Fibroblast of skin of right biceps (primary cell): Measurements from ENCODE around the gene CCDC194.

Source experiments
- DNase-seq: peaks from one replicate; pipeline ENCODE4 v3.0.0-alpha.2; 2013

CCDC194 gene

DNA sequence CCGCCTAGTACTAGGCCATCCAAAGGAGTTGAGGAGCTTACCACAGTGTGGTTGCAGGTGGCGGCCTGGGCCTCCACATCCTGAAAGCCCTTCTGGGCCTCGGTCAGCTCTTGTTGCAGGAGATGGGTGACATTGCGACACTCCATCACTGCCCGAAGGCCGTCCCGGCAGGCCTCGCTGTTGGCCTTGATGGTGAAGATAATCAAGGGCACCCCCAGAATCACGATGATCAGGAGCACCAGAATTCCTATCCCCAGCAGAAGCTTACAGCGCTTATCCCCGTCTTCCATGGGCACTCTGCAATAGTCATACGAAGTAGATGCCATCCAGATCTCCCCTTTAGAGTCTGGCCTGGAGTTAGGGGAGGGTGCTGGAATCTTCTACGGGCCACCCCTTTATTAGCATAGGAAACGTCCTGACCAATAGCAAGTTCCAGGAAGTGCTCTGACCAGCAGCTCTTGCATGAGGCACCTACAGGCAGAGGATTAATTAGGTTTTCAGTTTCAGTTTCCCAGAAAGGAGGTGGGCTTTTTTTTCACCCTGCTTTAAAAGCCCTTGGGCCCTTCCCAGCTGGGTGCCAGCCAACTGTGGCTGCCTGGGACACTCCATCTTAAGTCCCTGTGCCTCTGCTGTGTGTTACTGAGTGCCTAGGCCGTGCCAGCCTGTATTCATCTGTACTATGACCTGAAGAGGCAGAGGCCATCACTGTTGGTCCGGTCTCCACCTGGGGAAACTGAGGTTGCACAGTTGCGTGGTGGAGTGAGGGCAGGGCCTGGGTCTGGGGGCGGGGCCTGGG, 11.5 kb upstream of the CCDC194 start, which contains the start of gene BST2:
Gene BST2, minus strand, starts transcription at position 381 of the 796 bp plus-strand sequence. Its CDS starts 55 bp downstream, at position 326.
- no peak for DNase-seq

DNA sequence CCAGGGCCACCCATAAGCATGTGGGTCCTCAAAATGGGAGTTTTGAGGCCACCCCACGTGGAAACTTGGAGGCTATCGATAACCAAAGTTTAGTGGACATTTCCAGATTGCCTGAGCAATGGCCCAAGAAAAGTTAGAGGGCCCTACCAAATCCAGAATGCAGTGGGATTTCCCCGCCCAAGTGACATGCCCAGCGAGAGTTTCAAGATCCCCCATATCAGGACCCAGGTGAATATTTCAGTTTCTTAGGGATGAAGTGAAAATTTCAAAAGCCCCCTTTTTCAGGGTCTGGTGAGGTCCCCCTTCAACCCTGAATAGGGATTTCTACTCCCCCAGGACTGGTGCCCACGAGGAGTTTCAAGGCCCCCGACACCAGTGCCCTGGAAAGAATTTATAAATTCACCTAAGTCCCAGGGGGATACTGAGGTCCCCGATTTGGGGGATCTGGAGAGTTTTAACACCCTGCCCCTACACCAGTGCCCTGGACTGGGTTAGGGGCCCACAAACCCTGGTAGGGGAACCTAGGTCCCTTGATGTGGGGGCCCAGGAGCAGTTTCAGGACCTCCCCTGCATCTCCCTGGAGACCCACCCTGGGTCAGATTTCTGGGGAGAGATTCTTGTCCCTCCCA, 10.7 kb upstream of the CCDC194 start:
- DNase-seq = no peak

GRCh38 chr19:17404015-17404414, 10.0 kb upstream of the CCDC194 start:
- no peak for DNase-seq

GRCh38 chr19:17402982-17403855, 9.2 kb upstream of the CCDC194 start:
- DNase-seq = no peak

DNA sequence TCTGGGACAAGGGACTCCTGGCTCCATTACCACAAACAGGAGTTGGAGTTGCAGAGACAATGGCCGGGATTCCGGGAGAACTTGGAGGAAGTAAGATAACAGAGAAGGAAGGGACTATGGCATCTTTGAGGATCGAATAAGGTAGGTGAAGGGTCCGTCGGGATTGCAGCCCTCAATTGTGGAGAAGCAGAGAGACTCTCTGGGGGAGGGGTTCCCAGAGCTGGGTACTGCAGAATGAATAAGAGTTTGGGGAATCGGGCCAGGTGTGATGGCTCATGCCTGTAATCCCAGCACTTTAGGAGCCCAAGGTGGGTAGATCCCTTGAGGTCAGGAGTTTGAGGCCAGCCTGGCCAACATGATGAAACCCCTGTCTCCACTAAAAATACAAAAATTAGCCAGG, 7.6 kb upstream of the CCDC194 start:
- no peak for DNase-seq

DNA sequence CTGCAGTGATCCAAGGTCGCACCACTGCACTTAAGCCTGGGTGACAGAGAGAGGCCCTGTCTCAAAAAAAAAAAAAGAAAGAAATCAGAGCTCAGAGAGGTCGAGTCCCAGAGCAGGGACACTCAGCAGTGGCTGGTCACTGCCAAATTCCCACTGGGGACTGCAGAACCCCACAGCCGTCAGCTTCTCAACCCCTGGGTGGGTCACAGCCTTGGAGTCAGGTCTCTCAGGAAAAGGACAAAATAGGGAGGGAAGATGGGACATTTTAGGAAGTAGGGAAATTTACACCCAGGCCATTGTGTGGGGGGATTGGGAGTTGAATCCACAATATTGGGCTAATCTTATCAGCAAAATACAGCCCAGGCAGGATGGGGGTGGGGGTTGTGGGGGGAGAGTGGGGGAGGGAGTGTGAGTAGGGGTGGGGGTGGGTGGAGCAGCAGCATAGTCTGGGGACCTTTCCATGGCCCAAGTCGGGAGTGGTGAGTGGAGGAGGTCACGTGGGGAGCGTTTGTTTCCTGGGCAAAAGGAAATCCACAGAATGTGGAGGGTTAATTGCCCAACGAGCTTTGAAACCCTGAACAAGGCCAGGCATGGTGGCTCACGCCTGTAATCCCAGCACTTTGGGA, 5.0 kb upstream of the CCDC194 start:
- no peak for DNase-seq

GRCh38 chr19:17394891-17395415, 957 bp upstream of the CCDC194 start:
- peak; percentile 47 for DNase-seq

GRCh38 chr19:17393002-17393401, 994 bp downstream of the CCDC194 start:
- DNase-seq = no peak

GRCh38 chr19:17391371-17392151, 2.4 kb downstream of the CCDC194 start:
- no peak for DNase-seq

DNA sequence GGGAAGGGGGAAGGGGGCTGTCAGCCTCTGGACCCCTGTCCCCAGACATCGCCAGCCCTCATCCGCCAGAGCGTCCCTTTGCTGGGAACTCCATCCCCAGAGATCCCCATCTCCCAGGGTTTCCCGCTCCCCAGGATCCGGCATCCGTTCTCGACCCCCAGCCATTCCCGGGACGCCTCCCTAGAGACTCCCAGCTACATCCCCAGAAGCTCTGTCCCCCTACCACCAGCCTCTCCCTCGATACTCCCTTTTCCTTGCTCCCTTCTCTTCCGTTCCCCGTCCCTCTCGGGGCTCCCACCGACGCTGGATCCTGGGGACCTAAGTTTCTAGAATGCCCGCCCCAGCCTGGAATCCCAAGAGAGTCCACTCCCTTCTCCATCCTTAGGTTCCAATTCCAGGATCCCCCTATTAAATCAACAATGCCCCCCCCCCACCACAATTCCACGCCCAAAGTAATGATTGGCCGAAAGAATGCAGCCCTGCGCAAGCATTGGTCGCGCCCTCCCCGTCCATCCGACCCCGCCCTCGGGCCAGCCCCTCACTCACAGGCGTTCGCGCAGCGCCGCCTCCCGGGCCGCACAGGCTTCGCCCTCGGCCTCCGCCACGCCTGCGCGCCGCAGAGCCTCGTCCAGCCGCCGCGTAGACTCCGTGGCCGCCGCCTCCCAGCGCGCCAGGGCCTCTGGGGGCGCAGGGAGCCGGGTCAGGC, 3.2 kb downstream of the CCDC194 start:
- DNase-seq = peak; percentile 92

DNA sequence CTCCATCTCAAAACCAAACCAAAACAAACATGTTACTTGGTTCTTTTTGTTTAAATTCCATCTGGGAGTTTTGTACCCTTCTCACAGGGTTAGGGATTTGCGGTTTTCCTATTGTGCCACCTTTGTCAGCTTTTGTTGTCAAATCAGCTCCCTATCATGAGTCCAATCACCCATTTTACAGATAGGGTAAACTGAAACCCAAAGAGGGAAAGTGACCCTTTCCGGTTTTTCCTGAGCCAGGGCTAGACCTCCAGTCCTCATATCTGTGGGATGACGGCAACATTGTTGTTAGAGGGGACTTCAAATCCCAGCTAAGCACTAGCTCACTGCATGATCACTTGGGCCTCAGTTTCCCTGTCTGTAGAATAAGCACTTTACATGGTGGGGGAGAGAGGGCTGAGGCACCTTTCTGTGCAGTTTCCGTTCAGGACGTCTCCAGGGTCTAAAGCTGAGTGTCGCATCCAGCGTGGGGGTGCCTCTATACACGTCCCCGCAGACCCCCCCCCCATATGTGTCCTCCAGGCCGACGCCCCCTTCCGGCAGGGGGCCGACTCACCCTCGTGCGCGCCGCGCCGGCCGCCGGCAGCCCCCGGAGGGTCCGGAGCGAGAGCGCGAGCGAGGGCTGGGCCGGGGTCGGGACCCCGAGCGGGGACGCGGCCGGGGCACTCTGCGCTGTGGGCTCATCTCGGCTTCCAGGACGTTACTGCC, 3.9 kb downstream of the CCDC194 start:
- DNase-seq = no peak

DNA sequence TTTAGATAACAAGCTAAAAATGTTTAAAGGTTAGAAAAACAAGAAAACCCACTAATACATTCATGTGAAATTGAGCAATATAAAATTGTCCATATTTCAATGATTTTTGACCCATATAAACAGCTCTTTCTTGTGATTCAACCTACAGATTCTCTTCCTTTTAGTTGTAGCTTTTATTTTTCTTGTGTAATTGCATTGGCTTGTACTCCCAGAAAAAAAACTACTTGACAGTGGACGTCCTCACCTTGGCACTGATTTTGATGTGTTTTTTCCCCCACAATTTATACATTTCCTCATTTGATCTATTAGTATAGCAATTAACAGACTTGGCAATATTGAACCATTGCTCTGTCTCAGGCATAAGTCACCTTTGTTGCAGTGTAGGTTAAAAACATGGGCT, 4.7 kb downstream of the CCDC194 start:
- no peak for DNase-seq

DNA sequence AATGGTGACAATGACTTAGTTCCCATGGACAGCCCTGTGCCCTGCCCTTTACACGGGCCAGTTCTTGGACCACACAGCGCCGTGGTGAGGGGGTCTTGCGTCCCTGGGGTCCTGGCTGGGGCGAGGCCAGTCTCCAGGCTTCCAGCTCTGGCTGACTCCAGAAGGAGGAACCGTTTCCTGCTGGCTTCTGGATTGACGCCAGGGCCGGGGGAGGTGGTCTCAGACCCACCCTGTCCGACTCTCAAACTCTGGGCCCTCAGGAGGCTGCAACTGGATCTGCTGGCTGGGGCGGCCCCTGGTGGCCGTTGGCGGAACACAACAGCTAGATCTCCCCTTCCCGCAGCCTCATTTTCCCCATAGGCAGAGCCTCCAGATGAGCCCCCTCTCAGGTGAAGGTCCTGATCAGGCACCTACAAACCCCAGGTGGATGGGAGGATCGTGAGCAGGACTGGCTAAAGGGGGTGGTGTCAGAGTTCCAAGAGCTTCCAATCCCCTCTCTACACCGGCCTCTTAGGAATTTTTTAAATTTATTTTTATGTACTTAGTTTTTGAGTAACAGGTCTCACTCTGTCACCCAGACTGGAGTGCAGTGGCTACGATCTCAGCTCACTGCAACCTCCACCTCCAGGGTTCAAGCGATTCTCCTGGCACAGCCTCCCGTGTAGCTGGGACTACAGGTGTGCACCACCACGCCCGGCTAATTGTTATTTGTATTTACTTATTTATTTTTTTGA, 8.0 kb downstream of the CCDC194 start:
- DNase-seq = peak; percentile 54

DNA sequence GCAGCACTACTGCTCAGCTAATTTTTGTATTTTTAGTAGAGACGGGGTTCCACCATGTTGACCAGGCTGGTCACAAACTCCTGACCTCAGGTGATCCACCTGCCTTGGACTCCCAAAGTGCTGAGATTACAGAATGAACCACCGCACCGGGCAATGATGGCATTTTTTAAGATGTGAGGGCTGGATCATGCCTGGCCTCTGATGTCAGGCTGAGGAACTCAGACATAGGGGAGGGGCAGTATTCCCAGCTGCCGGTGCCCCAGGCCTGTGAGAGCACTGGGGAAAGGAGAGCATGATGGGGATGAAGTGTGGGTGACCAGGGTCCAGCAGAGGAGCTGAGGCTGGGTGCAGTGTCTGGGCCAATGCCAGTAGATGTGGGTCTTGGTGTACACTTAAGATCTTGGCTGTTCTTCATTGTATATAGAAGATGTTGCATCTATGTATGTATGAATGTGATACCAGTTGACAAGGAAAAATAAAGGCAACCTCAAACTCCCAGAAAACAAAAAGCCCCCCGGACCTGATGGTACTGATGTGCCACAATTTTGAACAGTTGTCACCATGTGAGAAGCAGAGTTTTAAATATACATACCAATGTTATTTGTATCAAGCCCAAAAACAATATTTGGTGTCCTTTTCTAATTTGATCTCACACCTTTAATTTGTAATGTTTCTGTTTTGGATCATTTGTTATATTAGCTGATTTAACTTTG, 13.4 kb downstream of the CCDC194 start:
- no peak for DNase-seq

DNA sequence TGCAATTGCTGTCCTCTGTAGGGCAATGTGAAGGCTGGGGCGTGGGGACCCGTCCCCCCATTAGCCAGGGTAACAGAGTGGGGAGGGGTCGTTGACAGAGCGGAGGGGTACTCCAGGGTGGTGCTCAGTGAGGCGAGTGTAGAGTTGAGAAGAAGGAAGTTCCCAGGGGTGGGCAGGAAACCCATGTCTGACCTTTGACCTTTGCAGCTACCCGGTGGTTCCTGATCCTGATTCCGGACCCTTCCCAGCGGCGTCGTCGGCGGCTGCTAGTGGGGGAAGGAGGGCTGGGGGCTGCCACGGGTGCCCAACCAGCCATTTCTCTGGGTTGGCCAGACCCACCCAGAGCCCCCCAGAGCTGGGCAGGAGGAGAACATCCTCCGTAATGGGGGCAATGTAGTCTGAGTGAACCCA, 14.8 kb downstream of the CCDC194 start:
- DNase-seq = no peak

DNA sequence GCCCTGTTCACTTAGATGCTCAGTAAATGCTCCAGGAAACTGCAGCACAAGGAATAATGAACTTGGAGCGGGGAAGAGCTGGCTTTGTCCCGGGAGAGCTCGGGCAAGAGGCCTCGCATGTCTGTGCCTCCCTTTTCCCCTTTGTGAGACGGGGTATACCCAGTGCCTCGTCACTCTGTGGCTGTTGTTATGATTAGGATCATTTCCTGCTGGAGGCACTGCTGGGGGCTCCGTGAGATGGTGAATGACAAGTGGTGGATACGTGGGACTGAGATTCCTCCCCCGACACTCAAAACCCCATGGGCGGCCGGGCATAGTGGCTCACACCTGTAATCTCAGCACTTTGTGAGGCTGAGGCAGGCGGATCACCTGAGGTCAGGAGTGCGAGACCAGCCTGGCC, 15.7 kb downstream of the CCDC194 start:
- no peak for DNase-seq

DNA sequence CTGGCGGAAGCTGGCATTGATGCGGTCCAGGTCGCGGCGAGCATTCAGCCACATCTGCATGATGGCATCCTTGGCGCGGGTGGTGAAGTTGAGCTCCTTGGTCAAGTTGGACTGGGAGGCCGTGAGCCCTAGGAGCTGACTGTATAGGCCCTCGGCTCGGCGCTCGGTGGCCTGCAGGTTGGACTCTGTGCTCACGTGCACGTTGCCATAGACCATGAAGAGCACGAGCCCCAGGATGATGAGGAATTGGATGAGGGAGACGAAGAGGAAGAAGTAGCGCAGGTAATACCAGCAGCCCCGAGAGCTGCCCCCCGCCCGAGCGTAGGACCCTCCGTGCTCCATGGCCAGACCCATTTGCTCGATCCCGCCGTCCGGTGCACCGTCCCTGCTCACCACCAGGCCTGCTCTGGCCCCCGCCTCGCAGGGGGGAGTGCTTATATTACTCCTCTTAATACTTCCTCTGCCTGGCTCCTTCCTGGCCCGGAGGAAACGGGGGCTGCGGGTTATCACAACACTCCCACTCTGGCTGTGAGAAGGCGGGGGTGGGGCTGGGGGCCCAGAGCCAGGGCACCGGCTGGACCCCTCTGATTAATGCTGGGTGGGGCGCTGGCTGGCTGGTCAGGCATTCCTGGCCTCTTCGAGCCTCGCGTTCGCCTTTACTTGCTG, 16.9 kb downstream of the CCDC194 start, which contains the start of gene PLVAP:
Gene PLVAP, minus strand, starts transcription at position 408 of the 666 bp plus-strand sequence. Its CDS starts 54 bp downstream, at position 354.
- DNase-seq = no peak

- peak; percentile 42 for DNase-seq
These were observed 23.9 kb downstream of the CCDC194 start for GRCh38 chr19:17370026-17370587.
